Esophagus squamous epithelium (tissue), 4 donors: ENCODE results near the gene NOL4L.

ENCODE experiments used
- POLR2A ChIP-seq, 4 donors: fragments of 450-650 bp; IDR thresholded peaks; one replicate each; pipeline ENCODE4 v1.6.1; 2017; ENCODE audit warnings: antibody characterized with exemption in 4 of 4, mild to moderate bottlenecking in 4 of 4, moderate library complexity in 3 of 4
- TF ChIP-seq, protein P1 (sequence below), 6 experiments: fragments of 450-650 bp in 4 of 6; fragments of 200-600 bp in 2 of 6; sonication (generic) in 2 of 6; IDR thresholded peaks; one replicate each; pipeline ENCODE4 v1.5.1; 2016 to 2019; ENCODE audit warnings: antibody characterized with exemption in 6 of 6, mild to moderate bottlenecking in 4 of 6, moderate library complexity in 4 of 6

DNA sequence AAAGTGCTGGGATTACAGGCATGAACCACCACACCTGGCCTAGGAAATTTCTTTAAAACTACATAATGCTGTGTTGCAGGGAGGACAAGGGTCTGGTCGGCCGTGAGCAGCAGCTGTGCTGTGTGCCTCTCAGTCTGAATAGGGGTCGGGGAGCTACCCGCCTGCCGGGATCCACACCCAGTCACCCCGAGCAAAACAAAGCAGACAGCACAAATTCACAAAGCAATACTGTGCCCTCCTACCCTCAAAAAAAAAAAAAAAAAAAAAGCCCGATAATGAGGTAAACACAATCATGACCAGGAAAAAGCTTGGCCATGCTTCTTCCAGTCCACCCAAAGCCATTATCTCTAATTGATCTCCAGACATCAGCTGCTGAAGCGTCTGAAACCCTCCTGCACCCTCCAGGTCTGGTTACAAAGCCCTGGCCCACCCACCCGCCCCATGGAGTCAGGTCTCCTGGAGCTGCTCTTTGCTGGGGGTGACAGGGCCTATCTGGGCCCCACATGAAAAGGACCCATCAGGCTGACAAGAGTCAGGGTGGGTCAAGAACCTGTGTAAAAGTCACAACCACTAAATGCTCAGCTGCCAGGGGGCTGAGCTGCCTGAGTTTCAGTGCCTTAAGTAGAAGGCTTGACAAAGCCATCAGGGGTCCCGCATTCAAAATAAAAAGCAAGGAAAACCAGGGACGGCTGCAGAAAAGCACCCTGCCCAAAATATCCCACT is 88.2 kb downstream of the NOL4L start:
- TF ChIP-seq, protein P1, sequence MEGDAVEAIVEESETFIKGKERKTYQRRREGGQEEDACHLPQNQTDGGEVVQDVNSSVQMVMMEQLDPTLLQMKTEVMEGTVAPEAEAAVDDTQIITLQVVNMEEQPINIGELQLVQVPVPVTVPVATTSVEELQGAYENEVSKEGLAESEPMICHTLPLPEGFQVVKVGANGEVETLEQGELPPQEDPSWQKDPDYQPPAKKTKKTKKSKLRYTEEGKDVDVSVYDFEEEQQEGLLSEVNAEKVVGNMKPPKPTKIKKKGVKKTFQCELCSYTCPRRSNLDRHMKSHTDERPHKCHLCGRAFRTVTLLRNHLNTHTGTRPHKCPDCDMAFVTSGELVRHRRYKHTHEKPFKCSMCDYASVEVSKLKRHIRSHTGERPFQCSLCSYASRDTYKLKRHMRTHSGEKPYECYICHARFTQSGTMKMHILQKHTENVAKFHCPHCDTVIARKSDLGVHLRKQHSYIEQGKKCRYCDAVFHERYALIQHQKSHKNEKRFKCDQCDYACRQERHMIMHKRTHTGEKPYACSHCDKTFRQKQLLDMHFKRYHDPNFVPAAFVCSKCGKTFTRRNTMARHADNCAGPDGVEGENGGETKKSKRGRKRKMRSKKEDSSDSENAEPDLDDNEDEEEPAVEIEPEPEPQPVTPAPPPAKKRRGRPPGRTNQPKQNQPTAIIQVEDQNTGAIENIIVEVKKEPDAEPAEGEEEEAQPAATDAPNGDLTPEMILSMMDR (IDR thresholded peaks at IDR 0.05), result no peak
- no peak for TF ChIP-seq POLR2A (IDR thresholded peaks at IDR 0.05)
